HG02678 (cell line): ENCODE measurements around the gene INPP5F.
"Not testable (repeated sequence)": the region's sequence is repeated elsewhere in the genome, so short reads cannot be mapped to it uniquely, and the experiment has no call there.

Experiments used
- ATAC-seq: cut with Tn5 transposase; IDR thresholded peaks from one replicate; pipeline ENCODE4 v1.9.1; 2021; ENCODE audit warnings: mild to moderate bottlenecking, moderate library complexity; ENCODE audit not compliant: unreplicated experiment

The INPP5F gene

DNA sequence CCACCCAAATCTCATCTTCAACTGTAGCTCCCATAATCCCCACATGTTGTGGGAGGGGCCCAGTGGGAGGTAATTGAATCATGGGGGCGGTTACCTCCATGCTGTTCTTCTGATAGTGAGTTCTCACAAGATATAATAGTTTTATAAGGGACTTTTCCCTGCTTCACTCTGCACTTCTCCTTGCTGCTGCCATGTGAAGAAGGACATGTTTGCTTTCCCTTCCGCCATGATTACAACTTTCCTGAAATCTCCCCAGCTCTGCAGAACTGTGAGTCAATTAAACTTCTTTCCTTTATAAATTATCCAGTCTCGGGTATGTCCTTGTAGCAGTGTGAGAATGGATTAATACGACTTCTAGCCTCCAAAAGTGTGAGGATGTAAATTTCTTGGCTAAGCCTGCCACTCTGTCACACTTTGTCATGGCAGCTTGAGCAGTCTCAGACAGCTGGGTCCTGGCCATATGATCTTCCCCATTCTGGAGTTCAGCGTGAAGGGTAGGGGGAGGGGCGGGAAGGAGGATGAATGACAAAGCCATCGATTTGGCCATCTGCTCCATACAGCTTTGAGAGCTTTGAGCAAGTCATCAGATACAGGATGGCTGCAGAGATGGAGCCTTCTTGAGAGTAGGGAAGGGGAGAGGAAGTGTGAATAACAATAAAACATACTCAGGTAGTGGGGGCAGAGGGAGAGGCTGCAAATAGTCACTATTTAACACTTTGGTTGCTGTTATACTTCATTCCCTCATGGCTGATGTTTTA, 19.1 kb upstream of the INPP5F start:
- ATAC-seq = no peak

DNA sequence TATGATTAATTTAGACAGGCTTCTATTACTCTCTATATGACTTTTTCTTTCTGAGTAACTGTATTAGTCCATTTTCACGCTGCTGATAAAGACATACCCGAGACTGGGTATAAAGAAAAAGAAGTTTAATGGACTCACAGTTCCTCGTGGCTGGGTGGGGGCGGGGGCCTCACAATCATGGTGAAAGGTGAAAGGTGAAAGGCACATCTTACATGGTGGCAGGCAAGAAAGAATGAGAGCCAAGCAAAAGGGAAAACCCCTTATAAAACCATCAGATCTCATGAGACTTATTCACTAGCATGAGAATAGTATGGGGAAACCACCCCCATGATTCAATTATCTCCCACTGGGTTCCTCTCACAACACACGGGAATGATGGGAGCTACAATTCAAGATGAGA, 18.5 kb upstream of the INPP5F start:
- not testable (repeated sequence) for ATAC-seq

DNA sequence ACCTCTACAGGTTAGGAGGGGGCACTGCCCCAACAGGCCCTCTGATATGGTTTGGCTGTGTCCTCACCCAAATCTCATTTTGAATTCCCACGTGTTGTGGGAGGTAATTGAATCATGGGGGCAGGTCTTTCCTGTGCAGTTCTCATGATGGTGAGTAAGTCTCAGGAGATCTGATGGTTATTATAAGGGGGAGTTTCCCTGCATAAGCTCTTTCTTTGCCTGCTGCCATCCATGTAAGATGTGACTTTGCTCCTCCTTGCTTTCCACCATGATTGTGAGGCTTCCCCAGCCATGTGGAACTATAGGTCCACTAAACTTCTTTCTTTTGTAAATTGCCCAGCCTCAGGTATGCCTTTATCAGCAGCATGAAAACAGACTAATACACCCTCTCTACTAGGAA, 14.9 kb upstream of the INPP5F start:
- not testable (repeated sequence) for ATAC-seq

DNA sequence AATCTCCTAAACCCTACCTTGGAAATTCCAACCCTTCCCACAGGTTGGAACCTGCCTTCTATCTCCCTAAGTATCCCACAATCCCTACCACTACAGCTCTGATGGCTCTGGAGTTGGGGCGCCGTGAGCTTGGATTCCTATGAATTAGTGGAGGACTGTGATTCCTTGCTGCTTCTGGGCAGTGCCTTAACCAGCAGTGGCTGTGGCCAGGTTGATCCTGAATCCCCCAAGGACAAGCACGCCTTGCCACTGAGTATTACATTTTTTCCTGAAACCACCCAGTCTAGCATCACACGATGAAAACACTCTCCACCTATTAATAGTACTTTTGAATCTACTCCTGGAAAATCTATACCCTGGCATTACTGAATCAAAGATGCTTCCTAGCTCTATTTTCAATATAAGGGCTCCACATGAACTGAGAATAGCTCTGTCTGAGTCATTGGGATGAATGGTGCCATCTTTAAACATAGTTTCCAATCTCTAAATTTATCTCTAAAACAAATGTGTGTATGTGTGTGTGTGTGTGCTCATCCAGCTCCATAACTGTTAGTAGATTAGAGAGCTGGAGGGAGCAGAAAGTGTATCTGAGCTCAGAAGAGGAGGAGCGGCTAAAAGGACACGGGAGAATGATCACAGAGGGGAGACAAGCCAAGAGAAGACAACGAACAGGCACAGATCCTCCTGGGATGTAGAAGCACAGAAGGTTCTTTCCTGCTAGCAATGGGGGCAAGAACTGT, 11.9 kb upstream of the INPP5F start:
- no peak for ATAC-seq

DNA sequence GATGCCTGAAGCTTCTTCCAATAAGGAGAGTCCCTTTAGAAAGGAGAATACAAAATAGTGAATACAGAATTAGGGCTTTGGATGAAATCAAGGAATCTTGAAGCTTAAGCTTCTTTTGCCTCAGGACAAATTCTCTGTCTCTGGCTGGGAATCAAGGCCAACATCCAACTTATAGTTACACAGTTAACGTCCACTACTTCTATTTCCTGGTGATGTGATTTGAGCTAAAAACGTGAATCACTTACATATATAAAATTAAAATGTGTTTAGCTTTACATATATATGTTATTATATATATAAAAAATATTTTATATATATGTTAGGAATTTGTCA, 11.4 kb upstream of the INPP5F start:
- no peak for ATAC-seq

DNA sequence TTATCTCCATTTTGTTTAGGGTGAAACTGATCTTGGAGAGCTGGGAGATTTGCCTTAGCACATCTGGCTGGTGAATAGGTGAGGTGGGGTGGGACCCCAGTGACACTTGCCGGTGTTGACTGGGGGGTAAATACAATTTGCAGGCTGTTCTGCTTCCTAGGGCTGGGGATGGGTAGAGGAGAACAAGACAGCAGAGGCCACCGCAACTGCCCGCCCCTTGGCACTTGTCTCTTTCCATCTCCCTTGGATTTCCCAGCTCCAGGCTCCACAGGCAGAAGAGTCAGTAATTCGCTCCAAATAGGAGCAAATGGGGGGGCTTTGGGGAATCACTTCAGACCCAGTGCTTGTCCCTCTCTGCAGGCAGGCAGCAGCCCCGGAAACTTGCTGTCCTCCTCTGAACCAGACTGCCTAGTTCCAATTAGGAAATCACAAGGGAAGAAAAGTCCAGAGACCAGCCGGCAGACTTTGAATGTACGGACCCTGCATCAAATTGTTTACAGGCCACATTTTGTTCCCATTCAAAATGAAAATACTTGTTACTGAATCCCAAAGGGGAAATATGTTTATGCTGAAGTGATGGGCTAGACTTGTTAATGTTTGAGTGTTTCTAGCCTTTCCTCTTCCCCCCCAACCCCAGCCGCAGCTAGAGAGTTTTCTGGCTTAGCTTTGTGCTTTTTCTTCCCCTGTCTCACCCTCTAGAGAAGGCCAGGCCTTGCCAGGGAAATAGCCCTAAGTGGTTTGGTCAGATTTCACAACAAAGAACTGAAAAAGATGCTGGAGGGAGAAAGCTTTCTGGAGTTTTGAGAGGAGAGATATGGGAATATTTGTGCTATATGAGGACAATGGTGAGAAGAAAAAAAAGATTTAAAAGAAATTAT, 10.0 kb upstream of the INPP5F start:
- ATAC-seq = no peak

DNA sequence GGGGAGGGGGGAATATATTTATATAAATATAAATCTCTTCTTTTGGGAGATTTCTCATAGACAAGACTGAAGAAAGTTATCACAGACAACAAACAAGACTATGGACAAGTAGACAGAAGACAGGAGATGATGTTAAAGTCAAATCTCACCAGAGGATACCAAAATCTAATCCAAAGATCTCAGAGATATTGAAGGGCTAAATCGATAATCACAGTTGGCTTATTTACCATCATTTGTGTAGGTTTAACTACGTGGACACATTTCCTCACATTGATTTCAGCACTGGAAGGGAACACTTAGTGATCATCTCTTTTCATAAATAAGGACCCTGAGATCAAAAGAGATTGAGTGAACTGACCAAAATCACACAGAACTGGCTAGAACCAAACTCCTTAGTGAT, 2.7 kb upstream of the INPP5F start:
- no peak for ATAC-seq

DNA sequence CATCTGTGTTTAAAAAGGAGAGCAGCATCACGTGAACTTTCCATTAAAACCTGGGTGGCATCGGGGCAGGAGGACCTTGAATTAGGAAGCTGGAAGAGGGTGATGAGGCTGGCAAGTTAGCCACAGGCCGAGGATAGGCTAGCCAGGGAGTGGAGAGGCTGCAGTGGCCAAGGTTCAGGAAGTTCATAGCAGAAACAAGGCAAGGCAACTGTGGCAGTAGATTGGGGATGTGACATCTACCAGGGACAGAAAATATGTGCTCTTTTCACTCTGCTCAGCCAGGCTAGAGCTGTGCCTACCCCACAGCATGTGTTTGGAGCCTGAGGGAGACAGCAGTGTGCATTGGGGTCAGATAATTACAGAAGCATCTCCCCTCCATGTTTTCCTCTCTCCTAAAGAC, 2.2 kb upstream of the INPP5F start:
- ATAC-seq = no peak

DNA sequence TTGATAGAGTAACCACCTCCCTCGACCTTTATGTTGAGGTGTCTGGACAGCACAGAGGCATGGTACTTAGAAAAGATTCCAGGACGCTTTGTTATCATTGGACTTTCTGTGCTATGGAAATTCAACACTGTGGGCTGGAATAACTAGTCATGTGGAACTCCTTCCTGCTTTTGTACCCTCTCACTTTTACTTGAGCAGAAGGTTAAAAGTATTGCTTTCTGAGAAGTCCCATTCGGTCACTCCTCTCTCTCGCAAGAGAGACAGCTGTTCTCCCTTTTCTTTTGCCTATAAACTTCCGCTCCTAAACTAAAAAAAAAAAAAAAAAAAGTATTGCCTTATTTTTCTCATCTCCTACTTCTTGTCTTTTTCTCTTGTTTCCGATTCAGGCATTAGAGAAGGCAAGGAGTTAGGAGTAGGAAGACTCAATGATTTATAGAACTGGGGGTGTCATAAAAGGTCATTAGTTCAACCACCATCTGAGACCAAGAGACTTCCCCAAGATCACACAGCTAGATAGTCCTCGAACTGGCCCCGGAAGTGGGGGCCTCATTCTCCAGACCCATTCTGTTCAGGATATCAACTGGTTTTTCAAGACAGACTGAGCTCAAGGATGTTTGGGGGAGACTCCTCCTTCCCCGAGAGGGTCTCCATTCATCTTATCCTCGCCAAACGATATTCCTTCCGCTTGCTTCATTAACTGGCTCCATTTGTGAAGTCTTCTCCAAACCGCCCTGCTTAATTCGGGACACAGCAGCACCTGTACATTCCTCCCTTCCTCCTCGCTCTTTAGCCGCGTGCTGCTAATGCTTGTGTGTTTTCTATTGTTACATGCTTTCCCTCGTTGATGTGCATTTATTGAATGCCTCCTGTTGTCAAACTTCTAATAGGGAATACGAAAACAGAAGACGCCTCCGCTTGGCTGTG, 995 bp upstream of the INPP5F start:
- ATAC-seq = peak; percentile 20

DNA sequence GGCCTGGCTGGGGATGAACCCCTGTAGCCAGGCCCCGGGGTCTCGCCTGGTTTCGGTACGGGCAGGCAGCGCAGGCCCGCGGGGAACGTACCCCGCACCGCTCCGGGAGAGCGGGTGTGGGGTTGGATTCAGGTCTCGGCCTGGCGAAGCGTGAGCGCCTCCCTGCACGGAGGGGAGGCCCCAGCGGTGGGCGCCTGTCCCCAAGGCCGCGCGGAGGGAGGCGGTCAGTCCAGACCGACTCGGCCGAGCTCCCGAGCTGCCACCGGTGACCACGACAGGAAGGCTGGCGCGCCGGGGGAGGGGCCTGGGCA, 378 bp upstream of the INPP5F start:
- no peak for ATAC-seq

DNA sequence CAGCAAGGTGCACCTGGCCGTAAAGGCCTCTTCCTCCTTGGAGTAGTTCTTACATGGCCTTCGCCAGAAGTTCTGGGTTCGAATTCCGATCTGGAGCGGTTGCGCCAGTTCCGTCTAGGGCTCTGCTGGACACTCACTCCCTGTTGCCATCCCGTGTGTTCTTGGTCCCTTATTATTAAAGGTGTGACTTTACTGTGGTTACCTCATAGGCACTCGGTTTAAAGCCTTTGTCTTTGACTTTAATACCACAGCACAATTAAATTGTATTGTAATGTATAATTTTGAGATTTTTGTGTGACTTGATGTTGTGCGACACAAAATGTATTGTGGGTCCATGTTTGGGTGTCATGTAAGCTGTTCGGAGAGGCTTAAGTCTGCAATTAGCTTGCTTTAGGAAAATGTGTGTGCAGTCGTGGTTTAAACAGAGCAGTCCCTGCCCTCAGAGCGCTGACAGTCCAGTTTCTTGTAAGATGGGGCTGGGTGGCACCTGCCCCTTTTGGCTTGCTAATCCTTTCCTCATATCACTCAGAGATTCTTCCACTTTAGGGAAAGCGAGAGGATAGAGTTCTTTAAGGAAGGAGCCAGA, 919 bp downstream of the INPP5F start:
- ATAC-seq = no peak

DNA sequence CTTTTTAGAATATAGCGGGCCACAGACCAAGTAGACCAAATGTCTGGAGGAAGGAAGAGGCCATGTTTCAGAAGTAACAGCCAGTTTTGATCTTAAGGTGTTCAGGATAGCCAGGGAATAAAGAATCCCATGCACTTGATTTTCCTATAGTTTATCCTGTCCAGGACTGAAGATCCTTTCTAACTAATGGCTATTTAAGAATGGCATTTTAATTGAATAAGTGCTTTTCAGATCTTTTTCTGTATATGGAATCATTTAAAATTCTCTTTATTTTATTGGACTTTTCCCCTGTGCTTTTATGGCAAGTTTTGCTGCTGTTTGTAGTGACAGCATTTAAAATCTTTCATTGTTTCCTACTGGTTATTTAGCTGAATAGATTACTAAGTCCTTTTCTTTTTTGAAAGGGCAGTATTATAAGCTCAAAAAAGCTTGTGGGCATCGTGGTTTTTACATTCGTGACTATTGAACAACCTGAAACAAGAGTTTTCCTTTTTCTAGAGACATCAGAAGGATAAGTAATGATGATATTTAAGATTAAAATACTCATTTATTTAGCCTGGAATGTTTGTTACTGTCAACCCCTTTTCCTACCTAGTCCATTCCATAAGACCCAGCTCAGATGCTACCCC, 2.4 kb downstream of the INPP5F start:
- ATAC-seq = no peak

DNA sequence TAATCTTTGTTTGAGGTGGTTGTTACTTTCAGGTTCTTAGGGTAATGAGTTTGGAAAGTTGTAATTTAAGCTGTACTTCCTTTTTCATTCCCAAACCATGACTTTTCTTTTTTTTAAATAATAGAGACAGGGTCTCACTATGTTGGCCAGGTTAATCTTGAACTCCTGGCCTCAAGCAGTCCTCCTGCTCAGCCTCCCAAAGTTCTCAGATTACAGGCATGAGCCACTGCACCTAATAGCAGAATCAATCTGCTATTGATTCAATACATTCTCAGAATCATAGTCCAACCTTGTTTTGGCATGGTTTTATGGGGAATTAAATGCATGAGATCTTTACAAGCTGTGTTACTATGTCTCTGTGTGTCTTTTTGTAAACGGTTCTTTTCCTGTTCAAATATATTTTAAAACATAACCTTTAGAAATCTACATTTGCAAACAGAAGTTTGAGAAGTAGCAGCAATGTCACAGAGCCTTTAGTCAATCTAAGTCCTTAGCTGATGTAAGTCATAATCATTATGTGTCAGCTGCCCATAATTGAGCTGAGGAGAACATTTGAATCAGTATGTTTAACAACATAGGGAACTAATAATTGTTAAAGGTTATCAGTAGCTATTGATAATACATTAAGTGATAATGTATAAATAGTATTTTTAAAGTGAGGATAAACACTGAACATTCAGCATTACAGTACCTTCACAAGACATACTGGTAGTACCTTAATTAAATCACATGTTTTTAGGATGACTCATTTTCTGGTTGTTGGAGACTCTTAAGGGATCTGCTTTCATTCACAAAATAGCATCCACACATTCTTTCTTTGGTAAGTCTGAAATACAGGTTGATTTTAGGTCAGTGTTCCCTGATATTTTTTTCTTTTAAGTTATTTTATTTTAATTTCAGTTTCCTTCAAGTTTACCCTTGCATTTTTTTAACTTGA, 8.8 kb downstream of the INPP5F start:
- ATAC-seq = no peak

DNA sequence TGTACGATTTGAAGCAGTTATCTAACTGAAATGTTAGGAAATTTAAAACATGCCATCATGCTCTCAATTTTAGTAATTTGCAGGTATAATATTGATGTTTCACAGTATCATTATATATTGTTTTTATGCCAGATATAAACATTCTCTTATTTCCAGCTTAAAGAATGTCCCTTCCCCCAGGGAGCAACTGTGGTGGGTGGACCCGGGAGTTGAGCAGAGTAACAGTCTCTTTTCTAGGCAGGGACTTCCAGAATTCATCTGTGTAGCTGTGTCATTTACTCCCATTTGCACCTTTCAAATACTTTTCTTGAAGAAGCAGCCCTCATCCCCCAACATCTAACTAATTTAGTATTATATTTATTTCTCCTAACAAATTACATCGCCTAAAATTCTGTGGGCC, 9.6 kb downstream of the INPP5F start:
- ATAC-seq = no peak

DNA sequence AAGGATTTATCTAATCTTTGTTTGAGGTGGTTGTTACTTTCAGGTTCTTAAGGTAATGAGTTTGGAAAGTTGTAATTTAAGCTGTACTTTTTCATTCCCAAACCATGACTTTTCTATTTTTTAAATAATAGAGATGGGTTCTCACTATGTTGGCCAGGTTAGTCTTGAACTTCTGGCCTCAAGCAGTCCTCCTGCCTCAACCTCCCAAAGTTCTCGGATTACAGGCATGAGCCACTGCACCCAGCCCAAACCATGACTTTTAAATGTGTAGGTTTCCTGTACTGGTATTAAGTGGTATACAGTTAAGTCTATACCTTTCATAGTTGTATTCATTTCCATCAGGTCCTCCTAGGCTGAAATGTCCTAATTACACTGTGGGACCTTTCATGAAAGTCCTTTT, 10.4 kb downstream of the INPP5F start:
- no peak for ATAC-seq

DNA sequence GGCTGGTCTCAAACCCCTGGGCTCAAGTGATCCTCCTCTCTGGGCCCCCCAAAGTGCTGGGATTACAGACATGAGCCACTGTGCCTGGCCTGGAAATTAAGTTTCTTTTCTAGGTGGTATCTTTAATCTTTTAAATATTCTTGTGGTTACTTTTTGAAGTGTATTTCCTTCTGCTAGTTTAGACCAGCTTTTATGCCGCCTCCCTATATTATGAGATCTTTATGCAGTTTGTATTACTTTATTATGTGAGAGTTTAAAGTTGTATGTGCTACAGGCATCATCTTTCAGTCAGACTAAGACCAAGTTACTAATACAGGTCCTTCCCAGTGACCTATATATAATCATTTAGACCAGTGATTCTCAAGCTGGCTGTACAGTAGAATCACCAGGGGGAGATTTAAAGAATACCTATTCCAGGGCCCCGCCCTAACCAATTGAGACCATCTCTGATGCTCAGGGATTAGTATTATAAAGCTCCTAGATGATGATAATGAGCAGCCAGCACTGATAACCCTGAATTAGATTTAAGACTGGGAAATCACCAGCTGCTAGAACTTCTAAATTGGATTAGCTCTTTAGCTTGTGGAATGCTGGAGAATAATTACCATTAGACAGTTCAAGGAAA, 11.3 kb downstream of the INPP5F start:
- ATAC-seq = no peak

DNA sequence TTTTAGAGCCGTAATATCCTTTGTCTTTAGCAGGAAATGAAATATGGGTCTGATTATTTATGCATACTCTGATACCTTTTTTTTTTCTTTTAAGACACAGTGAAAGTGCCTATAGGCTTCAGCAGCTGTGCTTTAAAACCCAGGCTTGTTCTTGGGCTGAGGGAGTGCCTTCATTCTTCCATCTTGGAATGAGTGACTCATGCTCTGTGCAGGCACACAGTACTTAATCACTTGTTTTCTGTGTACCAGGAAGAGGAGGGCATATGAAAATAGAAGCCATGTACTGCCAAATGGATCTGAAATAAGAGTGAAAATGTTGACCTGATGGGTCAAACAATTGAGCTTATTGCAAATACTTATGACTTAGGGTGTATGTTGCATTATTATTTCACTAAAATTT, 12.0 kb downstream of the INPP5F start:
- no peak for ATAC-seq

DNA sequence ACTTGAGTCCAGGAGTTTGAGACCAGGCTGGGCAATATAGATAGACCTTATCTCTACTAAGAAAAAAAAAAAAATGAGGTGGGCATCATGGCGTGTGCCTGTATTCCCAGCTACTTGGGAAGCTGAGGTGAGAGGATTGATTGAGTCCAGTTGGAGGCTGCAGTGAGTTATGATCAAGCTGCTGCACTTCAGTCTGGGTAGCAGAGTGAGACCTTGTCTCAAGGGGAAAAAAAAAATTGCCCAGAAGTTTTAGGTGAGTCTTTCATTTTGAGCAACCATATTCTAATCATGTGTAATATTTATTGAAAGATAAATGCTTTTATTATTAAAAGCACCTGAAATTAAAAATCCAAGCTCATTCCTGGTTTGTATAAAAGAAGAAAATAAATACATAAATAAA, 13.1 kb downstream of the INPP5F start:
- no peak for ATAC-seq

DNA sequence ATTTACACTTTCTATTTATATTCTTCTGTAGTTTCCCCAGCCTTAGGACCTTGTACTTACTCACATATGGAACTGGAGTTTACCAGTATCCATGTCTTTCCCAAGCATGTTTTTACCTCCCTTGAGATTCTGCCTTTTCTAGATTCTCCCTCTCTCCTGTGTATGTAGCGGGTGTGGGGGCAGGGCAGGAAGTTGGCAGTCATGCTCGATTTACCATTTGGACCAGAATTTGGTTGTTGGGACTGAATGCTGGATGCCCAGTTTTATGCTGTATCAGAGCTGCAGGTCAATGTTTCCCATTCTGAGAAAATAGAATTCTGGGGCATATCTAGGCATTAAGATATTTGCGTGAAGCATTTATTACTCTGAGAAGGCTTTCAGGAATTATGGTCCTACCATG, 14.2 kb downstream of the INPP5F start:
- ATAC-seq = no peak
